ENCODE data around the gene PSMD3. TPM values are rescaled to one million over a fixed set of nuclear protein-coding genes. Genes with fewer than 3 reads are reported as not detected.

PSMD3 gene
- total RNA-seq, 1 experiment from 2014 or later: 174 TPM

GRCh38 chr17:39933912-39934311 lies 46.7 kb upstream of the PSMD3 start:
- H3K4me2 ChIP-seq (ENCODE audit: insufficient read depth, insufficient read length, low read length): no peak overlapping the region

More at GRCh38 chr17:39933912-39934311, 46.7 kb upstream of the PSMD3 start:
- Mint-ChIP-seq H3K36me3 (ENCODE audit: insufficient read depth in 1 of 3, low read depth in 3 of 3) (no peaks in the 10 kb centered on the region), H3K4me1 (peaks cover 9 to 19% of the 10 kb centered on the region in 2 experiments), H3K27ac (no peak overlapping the region; a peak in 1 of 7 replicates), H3K4me3 (no peak overlapping the region), H3K9me3 (no peaks in the 10 kb centered on the region), H3K27me3 (ENCODE audit: low read depth) (no peaks in the 10 kb centered on the region)
- Histone ChIP-seq H3K14ac (ENCODE audit: insufficient read depth, low read length) (no peak overlapping the region), H3K23ac (ENCODE audit: insufficient read length, low read depth, low read length) (no peak overlapping the region), H2BK12ac (ENCODE audit: insufficient read length, low read depth, low read length) (no peak overlapping the region), H3K9ac (ENCODE audit: extremely low read depth, insufficient read length, low read length) (no peak overlapping the region), H3K27ac (ENCODE audit: insufficient read length, low read depth, low read length) (no peak overlapping the region), H4K20me1 (ENCODE audit: control insufficient read depth, insufficient read depth, insufficient read length) (no peaks in the 10 kb centered on the region), H2BK20ac (ENCODE audit: low read depth, low read length, poor library complexity, severe bottlenecking) (no peak overlapping the region), H2AFZ (ENCODE audit: low read length) (no peak overlapping the region), H4K91ac (ENCODE audit: insufficient read length, low read depth, low read length) (no peak overlapping the region), H2AK5ac (ENCODE audit: insufficient read length, low read length) (no peak overlapping the region), H3K27me3 (ENCODE audit: insufficient read depth, low read length) (no peaks in the 10 kb centered on the region), H3K18ac (ENCODE audit: insufficient read length, low read depth, low read length) (no peak overlapping the region), H4K8ac (replicated peaks; ENCODE audit: insufficient read length, low read depth, low read length) (no peak overlapping the region), H3K79me2 (ENCODE audit: insufficient read depth, low read length) (no peaks in the 10 kb centered on the region), H3K23me2 (ENCODE audit: insufficient read length, low read depth, low read length, poor library complexity, severe bottlenecking) (no peaks in the 10 kb centered on the region), H4K5ac (ENCODE audit: insufficient read length, low read depth, low read length) (no peak overlapping the region), H3K9me3 (ENCODE audit: control insufficient read depth, low read depth, low read length) (no peaks in the 10 kb centered on the region), H3K79me1 (ENCODE audit: insufficient read depth, low read depth, low read length, poor library complexity, severe bottlenecking) (no peaks in the 10 kb centered on the region), H3K4me1 (ENCODE audit: insufficient read depth, low read length) (no peaks in the 10 kb centered on the region; the same call in 1 of the 2 replicates), H2BK15ac (ENCODE audit: low read depth, low read length) (no peak overlapping the region), H2BK5ac (ENCODE audit: insufficient read length, low read length) (no peak overlapping the region), H3K56ac (ENCODE audit: insufficient read length, low read depth, low read length) (no peak overlapping the region), H3K4ac (ENCODE audit: low read depth, low read length) (no peak overlapping the region), H3T11ph (ENCODE audit: low read length) (no peak overlapping the region), H2BK120ac (ENCODE audit: low read depth, low read length, poor library complexity, severe bottlenecking) (no peak overlapping the region)
- no peak for DNase-seq
- WGBS (ENCODE audit: extremely low coverage, insufficient read length, low lambda C conversion rate): no CpG with 5 or more reads among the region's 5 CpGs
- no peak for TF ChIP-seq CTCF (conservative IDR thresholded peaks at IDR 0.05)
